ENCODE results near the gene CBFA2T3.

The CBFA2T3 gene

DNA sequence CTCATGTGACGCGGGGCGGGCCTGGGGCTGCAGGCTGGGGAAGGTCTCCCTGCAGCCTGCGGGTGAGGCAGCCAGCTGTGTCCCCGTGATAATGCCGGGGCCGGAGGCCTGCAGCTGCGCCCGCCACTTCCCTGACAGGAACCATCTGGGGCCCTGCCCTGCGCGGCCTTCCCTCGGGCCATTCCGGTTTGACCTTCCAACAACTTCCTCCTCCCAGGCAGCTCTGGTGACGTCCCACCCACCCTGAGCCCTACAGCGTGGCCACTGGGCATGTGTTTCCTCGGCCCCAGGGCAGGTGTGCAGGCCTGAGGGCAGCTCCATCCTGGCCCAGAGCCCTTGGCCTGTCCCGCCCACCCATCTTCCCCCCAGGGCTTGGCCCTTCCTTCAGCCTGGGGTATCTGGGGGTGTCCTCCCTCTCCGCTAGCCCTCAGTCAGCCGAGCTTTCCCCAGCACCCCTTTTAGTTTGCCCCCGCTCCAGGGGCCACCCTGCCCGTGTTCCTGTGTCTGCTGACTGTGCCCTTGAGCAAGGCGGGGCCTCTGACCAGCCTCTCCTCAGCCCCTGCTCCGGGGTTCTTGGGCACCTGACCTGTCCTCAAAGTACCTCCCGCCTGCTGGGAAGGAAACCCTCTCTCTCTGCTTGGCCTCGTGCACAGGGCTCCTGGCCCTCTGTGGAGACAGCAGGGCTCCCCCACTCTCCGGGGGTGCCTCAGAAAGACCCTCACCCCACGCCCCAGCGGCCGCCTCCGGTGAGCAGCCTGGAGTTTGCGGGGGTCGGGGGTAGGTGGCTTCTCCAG lies at the start of gene CBFA2T3:
CBFA2T3 (minus strand) TSS at position 190 of the 794 bp plus-strand sequence. CDS start 400 bp downstream, outside the sequence.
- no peak for DNase-seq (ENCODE audit: extremely low read depth, low read depth)
- TF ChIP-seq, protein P1, sequence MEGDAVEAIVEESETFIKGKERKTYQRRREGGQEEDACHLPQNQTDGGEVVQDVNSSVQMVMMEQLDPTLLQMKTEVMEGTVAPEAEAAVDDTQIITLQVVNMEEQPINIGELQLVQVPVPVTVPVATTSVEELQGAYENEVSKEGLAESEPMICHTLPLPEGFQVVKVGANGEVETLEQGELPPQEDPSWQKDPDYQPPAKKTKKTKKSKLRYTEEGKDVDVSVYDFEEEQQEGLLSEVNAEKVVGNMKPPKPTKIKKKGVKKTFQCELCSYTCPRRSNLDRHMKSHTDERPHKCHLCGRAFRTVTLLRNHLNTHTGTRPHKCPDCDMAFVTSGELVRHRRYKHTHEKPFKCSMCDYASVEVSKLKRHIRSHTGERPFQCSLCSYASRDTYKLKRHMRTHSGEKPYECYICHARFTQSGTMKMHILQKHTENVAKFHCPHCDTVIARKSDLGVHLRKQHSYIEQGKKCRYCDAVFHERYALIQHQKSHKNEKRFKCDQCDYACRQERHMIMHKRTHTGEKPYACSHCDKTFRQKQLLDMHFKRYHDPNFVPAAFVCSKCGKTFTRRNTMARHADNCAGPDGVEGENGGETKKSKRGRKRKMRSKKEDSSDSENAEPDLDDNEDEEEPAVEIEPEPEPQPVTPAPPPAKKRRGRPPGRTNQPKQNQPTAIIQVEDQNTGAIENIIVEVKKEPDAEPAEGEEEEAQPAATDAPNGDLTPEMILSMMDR (IDR thresholded peaks at IDR 0.05; ENCODE audit: low read depth, low read length) = no peak

DNA sequence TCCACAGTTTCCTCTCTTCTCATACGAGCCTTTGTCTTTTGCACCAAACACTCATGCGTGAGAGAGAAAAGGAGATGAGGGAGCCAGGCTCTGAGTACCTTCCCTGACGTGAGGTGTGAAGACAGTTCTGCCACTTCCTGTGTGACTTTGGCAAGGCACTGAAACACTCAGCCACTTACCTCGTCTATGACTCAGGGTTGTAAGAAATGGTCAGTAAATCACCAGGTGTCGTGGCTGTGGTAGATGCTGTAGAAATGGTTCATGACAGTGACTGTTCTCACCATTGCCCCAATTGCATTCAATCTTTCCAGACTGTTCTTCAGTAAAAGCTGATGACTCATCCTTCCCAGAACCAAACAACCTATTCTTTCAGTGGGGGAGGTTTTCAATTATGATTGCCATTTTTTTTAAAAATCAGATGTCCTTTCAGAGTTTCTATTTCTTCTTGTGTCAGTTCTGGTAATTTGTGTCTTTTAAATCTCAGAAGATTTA lies 49.2 kb upstream of the CBFA2T3 start:
- DNase-seq (ENCODE audit: extremely low read depth, low read depth) = no peak
- TF ChIP-seq, protein P1 (IDR thresholded peaks at IDR 0.05; ENCODE audit: low read depth, low read length) = no peak

DNA sequence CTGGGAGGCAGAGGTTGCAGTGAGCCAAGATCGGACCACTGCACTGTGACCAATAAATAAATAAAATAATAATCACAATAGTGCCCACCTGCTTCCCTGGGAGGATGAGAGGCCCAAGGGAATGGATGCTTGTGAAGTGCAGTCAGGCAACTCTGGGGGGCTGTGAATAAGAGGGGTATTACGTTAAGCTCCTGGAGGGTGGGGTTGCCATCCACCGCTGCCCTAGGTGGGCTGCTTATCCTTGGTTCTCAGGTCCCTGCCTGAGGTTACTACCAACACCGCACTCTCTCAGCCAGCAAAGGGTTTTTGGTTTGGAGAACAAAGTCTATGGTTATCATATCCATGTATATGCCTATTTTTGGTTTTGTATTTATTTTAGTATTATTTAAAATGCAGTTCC lies 48.6 kb upstream of the CBFA2T3 start:
- TF ChIP-seq, protein P1 (IDR thresholded peaks at IDR 0.05; ENCODE audit: low read depth, low read length) = no peak
- no peak for DNase-seq (ENCODE audit: extremely low read depth, low read depth)

DNA sequence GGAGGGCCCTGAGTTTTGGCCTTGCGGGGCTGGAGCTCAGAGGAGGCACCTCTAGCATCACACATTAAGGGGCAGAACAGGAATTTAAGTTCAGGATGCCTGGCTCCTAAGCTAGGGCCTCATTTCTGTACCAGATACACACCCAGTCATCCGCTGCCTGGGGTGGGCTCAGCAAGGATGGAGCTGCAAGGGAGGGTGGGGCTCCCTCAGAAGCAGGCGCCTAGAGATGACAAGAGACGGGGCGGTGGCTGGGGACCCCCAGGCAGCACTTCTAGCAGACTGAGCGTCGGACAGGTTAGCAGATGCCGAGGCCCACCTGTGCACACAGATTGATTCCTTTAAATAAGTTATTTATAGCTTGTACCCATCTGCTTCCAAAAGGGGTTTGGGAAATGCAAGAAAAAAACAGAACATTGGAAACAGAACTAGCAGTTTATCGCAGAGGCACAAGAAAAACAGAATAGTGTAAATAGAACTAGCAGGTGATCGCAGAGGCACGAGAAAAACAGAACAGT lies 47.6 kb upstream of the CBFA2T3 start:
- TF ChIP-seq, protein P1 (IDR thresholded peaks at IDR 0.05; ENCODE audit: low read depth, low read length) = no peak
- DNase-seq (ENCODE audit: extremely low read depth, low read depth) = no peak

DNA sequence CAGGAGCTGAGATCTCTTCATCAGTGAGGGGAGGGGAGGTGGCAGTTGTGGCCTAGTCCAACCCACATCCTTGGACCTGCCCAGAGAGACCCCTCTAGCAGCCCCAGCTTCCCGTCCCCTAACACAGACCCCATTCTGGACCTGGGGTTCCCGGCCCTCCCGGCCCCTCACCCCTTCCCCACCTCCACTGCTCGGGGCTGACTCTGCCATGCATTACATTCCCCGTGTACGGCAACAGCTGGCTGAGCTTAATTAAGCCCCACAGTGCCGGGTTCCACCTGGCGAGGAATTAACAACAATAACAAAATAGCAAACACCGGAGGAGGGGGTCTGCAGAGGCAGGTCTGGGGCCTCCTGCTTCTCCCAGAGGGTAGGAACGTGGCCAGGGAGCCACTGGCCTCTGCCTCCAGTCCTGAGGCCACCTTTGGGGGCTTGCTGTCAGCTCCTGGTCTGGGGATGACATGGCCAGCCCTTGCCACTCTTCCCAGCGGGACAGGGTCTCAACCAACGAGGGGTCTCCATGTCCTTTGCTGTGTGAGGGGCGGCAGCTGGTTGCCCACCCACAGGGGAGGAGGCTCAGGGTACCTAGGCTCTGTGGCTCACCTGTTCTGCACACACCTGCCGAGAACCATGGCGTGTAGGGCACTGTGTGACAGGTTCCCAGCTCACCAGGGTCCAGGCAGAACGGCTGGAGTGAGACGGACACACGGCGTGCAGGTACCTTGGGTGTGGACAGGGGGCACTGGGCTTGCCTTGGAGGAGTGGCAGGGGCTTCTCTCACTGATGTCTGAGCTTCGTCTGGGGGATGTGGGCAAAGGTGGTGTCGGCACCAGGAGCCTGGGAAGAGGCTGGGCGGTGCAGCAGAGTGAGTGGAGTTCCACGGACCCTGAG lies 46.9 kb upstream of the CBFA2T3 start:
- DNase-seq (ENCODE audit: extremely low read depth, low read depth) = no peak
- TF ChIP-seq, protein P1 (IDR thresholded peaks at IDR 0.05; ENCODE audit: low read depth, low read length) = no peak

DNA sequence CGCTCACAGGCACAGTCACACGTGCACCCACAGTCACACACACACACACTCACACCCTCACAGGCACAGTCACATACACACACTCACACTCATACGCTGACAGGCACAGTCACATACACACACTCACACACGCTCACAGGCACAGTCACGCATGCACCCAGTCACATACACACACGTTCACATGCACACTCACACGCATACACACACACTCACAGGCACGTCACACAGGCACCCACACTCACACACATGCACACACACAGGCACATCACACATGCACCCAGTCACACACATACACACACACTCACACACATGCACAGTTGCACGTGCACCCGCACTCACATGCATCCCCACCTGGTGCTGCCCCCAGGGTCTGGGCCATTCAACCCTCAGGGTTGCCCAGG lies 46.1 kb upstream of the CBFA2T3 start:
- TF ChIP-seq, protein P1 (IDR thresholded peaks at IDR 0.05; ENCODE audit: low read depth, low read length) = no peak
- no peak for DNase-seq (ENCODE audit: extremely low read depth, low read depth)

All from AG09319 (cell line).